CD8-positive, alpha-beta memory T cell (primary cell): ENCODE measurements around the gene PAX2. TPM values are rescaled to one million over a fixed set of nuclear protein-coding genes. Genes with fewer than 3 reads are reported as not detected.

Experiments
- CTCF ChIA-PET: fragments of 350-600 bp; sonication (Branson Sonifier 250); formaldehyde crosslinking; loops from one replicate; lab custom pipeline; 2021; ENCODE audit warnings: antibody characterized with exemption; lab: Charles Lee
- POLR2A ChIA-PET: fragments of 350-600 bp; sonication (Branson Sonifier 250); formaldehyde crosslinking; loops from one replicate; lab custom pipeline; 2021; ENCODE audit warnings: antibody characterized with exemption; lab: Charles Lee
- DNase-seq, 5 donors: peaks; one replicate each; pipeline versions ENCODE4 v3.0.0 to v3.0.0-alpha.2; 2020 to 2022; ENCODE audit warnings: mixed read lengths in 1 of 5
- H3K27ac ChIP-seq: one replicate; pipeline ENCODE4 v1.7.0; 2013; ENCODE audit warnings: low read depth, mild to moderate bottlenecking, low read length, moderate library complexity
- H3K27me3 ChIP-seq: 2 replicates; pipeline ENCODE4 v1.7.0; 2013; ENCODE audit warnings: low read length, mild to moderate bottlenecking; ENCODE audit not compliant: insufficient read depth, poor library complexity, severe bottlenecking
- H3K36me3 ChIP-seq: 2 replicates; pipeline ENCODE4 v1.7.0; 2013; ENCODE audit warnings: mild to moderate bottlenecking, low read length, moderate library complexity; ENCODE audit not compliant: insufficient read depth
- H3K4me1 ChIP-seq: 2 replicates; pipeline ENCODE4 v1.7.0; 2013; ENCODE audit warnings: mild to moderate bottlenecking, low read length, moderate library complexity; ENCODE audit not compliant: insufficient read depth
- H3K4me3 ChIP-seq: 2 replicates; pipeline ENCODE4 v1.7.0; 2013; ENCODE audit warnings: mild to moderate bottlenecking, low read length
- H3K9me3 ChIP-seq: 2 replicates; pipeline ENCODE4 v1.7.0; 2013; ENCODE audit warnings: mild to moderate bottlenecking, low read length
- H3K27ac Mint-ChIP-seq, 8 donors: one replicate each; pipeline ENCODE4 v1.8.0; 2020 to 2021; ENCODE audit warnings: mixed read lengths in 8 of 8, mild to moderate bottlenecking in 6 of 8, inconsistent platforms in 3 of 8, moderate library complexity in 3 of 8
- H3K27me3 Mint-ChIP-seq, 2 donors: one replicate each; pipeline ENCODE4 v1.8.0; 2020 to 2021; ENCODE audit warnings: mixed read lengths in 2 of 2, mild to moderate bottlenecking in 1 of 2, moderate library complexity in 1 of 2
- H3K36me3 Mint-ChIP-seq, 3 donors: one replicate each; pipeline ENCODE4 v1.8.0; 2020 to 2021; ENCODE audit warnings: mixed read lengths in 3 of 3, inconsistent platforms in 1 of 3, mild to moderate bottlenecking in 1 of 3
- H3K4me1 Mint-ChIP-seq, 3 donors: one replicate each; pipeline ENCODE4 v1.8.0; 2020 to 2021; ENCODE audit warnings: mixed read lengths in 3 of 3, inconsistent platforms in 1 of 3, mild to moderate bottlenecking in 1 of 3
- H3K4me3 Mint-ChIP-seq, 7 donors: one replicate each; pipeline ENCODE4 v1.8.0; 2020 to 2021; ENCODE audit warnings: mixed read lengths in 7 of 7, mild to moderate bottlenecking in 6 of 7, moderate library complexity in 4 of 7, inconsistent platforms in 2 of 7
- H3K9me3 Mint-ChIP-seq, 5 donors: one replicate each; pipeline ENCODE4 v1.8.0; 2020 to 2022; ENCODE audit warnings: mixed read lengths in 5 of 5, mild to moderate bottlenecking in 3 of 5, moderate library complexity in 2 of 5, inconsistent platforms in 1 of 5
- polyA plus RNA-seq: library from polyadenylated mRNA; unstranded; fragments of 300-500 nt; fragmentation: Illumina TruSeq; gene quantifications from one replicate; pipeline ENCODE4 v1.2.3, GENCODE V29; 2021
- total RNA-seq, 2 experiments: library from RNA; stranded (reverse); gene quantifications; one replicate each; pipeline ENCODE4 v1.2.3, GENCODE V29; 2021

PAX2 gene
- total and polyA plus RNA-seq, 3 experiments from 2014 or later: 0.04 TPM; not detected in 2

DNA sequence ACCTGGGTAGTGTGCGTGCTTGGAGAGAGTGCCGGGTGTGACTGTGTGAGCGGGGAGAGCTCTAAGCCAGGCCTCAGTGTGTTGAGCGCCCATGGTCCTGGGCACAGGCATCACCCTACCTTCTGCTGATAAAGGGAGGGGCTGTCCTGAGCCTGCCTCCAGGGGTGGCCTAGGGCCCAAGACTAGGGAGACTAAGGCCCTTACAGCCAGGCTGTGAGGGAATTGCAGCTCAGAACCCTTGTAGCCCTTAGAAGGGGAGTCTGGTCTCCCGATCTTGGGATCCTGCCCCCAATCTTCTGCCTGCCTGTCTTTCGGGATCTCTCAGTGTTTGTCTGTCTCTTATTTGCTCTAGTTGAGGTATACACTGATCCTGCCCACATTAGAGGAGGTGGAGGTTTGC is 41.2 kb downstream of the PAX2 start:
- Mint-ChIP-seq H3K4me3 (no peak overlapping the region), H3K27ac (no peak overlapping the region), H3K27me3 (peaks cover 26 to 57% of the 10 kb centered on the region in 2 donors), H3K9me3 (no peaks in the 10 kb centered on the region), H3K36me3 (no peaks in the 10 kb centered on the region), H3K4me1 (no peaks in the 10 kb centered on the region)
- POLR2A ChIA-PET: no interaction called here
- Histone ChIP-seq H3K27ac (no peak overlapping the region), H3K27me3 (peaks cover 5% of the 10 kb centered on the region), H3K4me3 (no peak overlapping the region), H3K36me3 (no peaks in the 10 kb centered on the region), H3K9me3 (no peaks in the 10 kb centered on the region), H3K4me1 (no peaks in the 10 kb centered on the region)
- no peak for DNase-seq
- CTCF ChIA-PET: no interaction called here

DNA sequence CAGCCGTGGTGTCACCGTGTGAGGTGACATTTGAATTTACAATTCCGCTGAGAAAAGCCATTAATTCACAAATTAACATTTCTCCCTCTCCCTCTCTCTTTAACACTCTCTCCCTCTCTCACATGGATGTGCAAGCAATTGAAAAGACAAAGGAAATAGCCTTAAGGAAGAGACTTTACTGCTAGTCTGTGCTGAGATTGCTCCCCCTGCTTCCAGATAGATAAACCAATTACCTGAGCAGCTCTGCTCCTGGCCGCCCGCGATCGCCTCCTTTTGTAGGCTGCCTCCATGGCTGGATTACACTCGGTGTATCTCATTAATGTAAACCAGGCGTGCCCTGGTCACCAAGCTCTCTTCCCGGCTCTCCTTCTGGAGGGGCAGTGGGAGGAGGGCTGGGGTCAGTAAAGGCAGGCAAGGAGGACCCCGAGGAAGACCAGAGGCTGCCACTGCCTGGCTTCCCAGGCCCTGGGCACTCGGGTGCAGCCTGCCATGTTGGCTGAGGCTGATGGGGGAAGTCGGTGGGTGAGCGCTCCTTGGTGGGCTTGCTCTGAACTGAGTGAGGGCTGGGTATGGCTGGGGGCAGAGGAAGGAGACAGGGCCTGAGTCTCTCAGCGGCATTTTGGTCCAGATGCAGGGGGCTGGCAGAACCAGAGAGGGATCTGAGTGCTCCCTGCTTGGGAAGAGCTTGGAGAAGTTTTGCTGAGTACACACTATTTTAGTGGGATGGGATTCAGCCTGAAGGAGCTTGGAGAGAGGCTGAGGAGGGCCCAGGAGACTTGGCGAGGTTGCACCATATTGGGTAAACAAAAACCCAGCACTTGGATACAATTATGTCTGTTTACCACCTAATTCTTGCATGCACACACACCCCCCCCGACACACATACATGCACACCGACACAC is 42.9 kb downstream of the PAX2 start:
- no peaks in the 10 kb centered on the region for H3K36me3 ChIP-seq
- peaks cover 5% of the 10 kb centered on the region for H3K27me3 ChIP-seq
- H3K9me3 ChIP-seq: no peaks in the 10 kb centered on the region
- no peaks in the 10 kb centered on the region for H3K9me3 Mint-ChIP-seq
- no peak overlapping the region for H3K4me3 ChIP-seq
- ChIA-PET CTCF (no interaction called here), POLR2A (no interaction called here)
- H3K4me1 ChIP-seq: no peaks in the 10 kb centered on the region
- H3K27ac ChIP-seq: no peak overlapping the region
- H3K27me3 Mint-ChIP-seq: peaks cover 31 to 70% of the 10 kb centered on the region in 2 donors
- DNase-seq: no peak
- no peaks in the 10 kb centered on the region for H3K36me3 Mint-ChIP-seq
- H3K4me3 Mint-ChIP-seq: no peak overlapping the region
- no peaks in the 10 kb centered on the region for H3K4me1 Mint-ChIP-seq
- no peak overlapping the region for H3K27ac Mint-ChIP-seq

GRCh38 chr10:100790761-100791208 is 45.4 kb downstream of the PAX2 start:
- Mint-ChIP-seq H3K4me1 (no peaks in the 10 kb centered on the region), H3K36me3 (no peaks in the 10 kb centered on the region), H3K27ac (no peak overlapping the region), H3K9me3 (no peaks in the 10 kb centered on the region), H3K27me3 (peaks cover 33 to 73% of the 10 kb centered on the region in 2 donors), H3K4me3 (no peak overlapping the region)
- no peaks in the 10 kb centered on the region for H3K4me1 ChIP-seq
- no peaks in the 10 kb centered on the region for H3K9me3 ChIP-seq
- peaks cover 5% of the 10 kb centered on the region for H3K27me3 ChIP-seq
- H3K27ac ChIP-seq: no peak overlapping the region
- POLR2A ChIA-PET: no interaction called here
- no peaks in the 10 kb centered on the region for H3K36me3 ChIP-seq
- CTCF ChIA-PET: no interaction called here
- no peak for DNase-seq
- H3K4me3 ChIP-seq: no peak overlapping the region

- no peak for DNase-seq
- POLR2A ChIA-PET: no interaction called here
- H3K4me3 ChIP-seq: no peak overlapping the region
- H3K4me1 Mint-ChIP-seq: no peaks in the 10 kb centered on the region
- no peaks in the 10 kb centered on the region for H3K36me3 Mint-ChIP-seq
- CTCF ChIA-PET: no interaction called here
- no peak overlapping the region for H3K27ac Mint-ChIP-seq
- H3K27ac ChIP-seq: no peak overlapping the region
- H3K36me3 ChIP-seq: no peaks in the 10 kb centered on the region
- no peaks in the 10 kb centered on the region for H3K9me3 Mint-ChIP-seq
- H3K4me1 ChIP-seq: no peaks in the 10 kb centered on the region
- peaks cover 32 to 68% of the 10 kb centered on the region in 2 donors for H3K27me3 Mint-ChIP-seq
- no peak overlapping the region for H3K4me3 Mint-ChIP-seq
- H3K27me3 ChIP-seq: peaks cover 5% of the 10 kb centered on the region
- no peaks in the 10 kb centered on the region for H3K9me3 ChIP-seq
These were observed 46.1 kb downstream of the PAX2 start for GRCh38 chr10:100791369-100792058.

DNA sequence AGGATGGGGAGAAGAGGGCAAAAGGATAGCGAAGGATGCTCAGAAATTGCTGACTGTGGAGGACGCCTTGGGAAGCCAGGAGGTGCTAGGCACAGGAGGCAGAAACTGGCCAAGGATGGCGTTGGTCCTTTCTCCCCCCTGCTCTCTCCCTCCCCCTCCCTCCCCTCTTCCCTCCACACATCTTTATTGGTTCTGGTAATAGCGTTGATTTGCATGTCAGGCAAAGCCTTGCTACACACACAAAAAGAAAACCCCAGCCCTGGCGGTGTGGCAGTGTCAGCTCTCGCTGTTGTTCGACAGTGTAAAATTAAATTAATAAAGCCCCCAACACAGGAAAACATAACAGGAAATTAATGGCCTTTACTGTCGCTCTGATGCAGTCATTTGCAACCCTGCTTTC is 47.2 kb downstream of the PAX2 start:
- Mint-ChIP-seq H3K4me3 (no peak overlapping the region), H3K36me3 (no peaks in the 10 kb centered on the region), H3K4me1 (no peaks in the 10 kb centered on the region), H3K27me3 (peaks cover 28 to 68% of the 10 kb centered on the region in 2 donors), H3K9me3 (no peaks in the 10 kb centered on the region), H3K27ac (no peak overlapping the region)
- H3K27me3 ChIP-seq: no peaks in the 10 kb centered on the region
- no peak overlapping the region for H3K27ac ChIP-seq
- DNase-seq: peak in 1 of 5 donors; percentile 14
- no peaks in the 10 kb centered on the region for H3K36me3 ChIP-seq
- no peaks in the 10 kb centered on the region for H3K4me1 ChIP-seq
- H3K4me3 ChIP-seq: no peak overlapping the region
- POLR2A ChIA-PET: no interaction called here
- CTCF ChIA-PET: no interaction called here
- H3K9me3 ChIP-seq: no peaks in the 10 kb centered on the region

DNA sequence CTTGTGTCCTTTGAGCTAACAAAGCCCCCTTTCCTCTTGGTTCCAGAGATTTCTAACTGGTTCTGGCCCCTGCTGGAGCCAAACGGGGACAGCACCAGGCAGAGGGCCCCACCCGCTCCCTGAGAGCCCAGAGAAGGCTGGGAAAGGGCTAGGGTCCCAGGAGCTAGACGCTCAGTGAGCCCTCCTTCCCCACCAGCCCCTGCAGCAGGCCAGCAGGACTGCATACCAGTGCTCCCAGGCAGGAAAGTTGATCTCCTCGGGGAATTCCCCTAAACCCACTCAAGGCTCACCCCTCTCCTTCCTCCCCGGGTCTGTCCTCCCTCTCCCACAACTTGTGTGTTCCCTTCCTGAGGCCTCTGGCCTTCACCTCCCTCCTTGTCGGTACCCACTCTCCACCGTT is 47.7 kb downstream of the PAX2 start:
- Mint-ChIP-seq H3K36me3 (no peaks in the 10 kb centered on the region), H3K4me3 (no peak overlapping the region), H3K9me3 (no peaks in the 10 kb centered on the region), H3K27me3 (peaks cover 27 to 66% of the 10 kb centered on the region in 2 donors), H3K27ac (no peak overlapping the region), H3K4me1 (no peaks in the 10 kb centered on the region)
- ChIA-PET POLR2A (no interaction called here), CTCF (no interaction called here)
- Histone ChIP-seq H3K27ac (no peak overlapping the region), H3K9me3 (no peaks in the 10 kb centered on the region), H3K36me3 (no peaks in the 10 kb centered on the region), H3K4me1 (no peaks in the 10 kb centered on the region), H3K4me3 (no peak overlapping the region), H3K27me3 (no peaks in the 10 kb centered on the region)
- DNase-seq: no peak

DNA sequence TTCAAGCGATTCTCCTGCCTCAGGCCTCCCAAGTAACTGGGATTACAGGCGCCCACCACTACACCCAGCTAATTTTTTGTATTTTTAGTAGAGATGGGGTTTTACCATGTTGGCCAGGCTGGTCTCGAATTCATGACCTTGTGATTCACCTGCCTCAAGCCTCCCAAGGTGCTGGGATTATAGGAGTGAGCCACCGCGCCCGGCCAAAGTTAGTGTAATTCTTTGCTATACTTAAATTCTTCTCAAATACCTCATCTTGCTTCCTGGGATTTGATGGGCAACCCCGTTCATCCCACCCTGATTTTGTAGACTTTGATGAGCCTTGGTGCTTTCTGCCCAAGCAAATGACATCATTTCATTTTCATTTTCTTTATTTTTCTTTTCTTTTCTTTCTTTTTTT is 54.5 kb downstream of the PAX2 start:
- H3K4me3 Mint-ChIP-seq: no peak overlapping the region
- ChIA-PET POLR2A (no interaction called here), CTCF (no interaction called here)
- peaks cover 0 to 4% (median 0%) of the 10 kb centered on the region in 3 donors for H3K36me3 Mint-ChIP-seq
- Histone ChIP-seq H3K27ac (no peak overlapping the region), H3K4me3 (no peak overlapping the region), H3K4me1 (no peaks in the 10 kb centered on the region), H3K36me3 (no peaks in the 10 kb centered on the region), H3K27me3 (peaks cover 6% of the 10 kb centered on the region), H3K9me3 (no peaks in the 10 kb centered on the region)
- no peaks in the 10 kb centered on the region for H3K9me3 Mint-ChIP-seq
- peak in 1 of 5 donors; percentile 7 for DNase-seq
- peaks cover 29 to 76% of the 10 kb centered on the region in 2 donors for H3K27me3 Mint-ChIP-seq
- no peak overlapping the region for H3K27ac Mint-ChIP-seq
- H3K4me1 Mint-ChIP-seq: no peaks in the 10 kb centered on the region

DNA sequence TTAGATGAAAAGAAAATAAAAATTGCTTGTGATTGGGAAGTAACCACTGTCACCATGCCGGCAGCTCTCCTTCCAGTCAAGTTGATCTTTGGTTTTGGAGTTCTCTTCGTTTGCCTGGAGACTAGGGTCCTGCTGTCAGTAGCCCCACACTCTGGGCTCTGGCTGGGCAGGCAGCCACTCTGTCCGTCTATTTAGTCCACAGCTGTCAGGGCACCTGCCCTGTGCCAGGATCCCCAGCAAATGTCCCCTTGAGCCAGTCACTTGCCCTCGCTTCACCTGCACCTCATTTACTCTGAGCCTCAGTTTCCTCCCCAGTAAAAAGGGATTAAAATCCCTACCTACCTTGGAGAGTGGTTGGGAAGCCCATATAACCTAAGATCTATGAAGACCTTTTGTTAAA is 55.5 kb downstream of the PAX2 start:
- Histone ChIP-seq H3K9me3 (no peaks in the 10 kb centered on the region), H3K4me1 (no peaks in the 10 kb centered on the region), H3K4me3 (no peak overlapping the region), H3K36me3 (no peaks in the 10 kb centered on the region), H3K27ac (no peak overlapping the region), H3K27me3 (peaks cover 6% of the 10 kb centered on the region)
- peaks cover 28 to 84% of the 10 kb centered on the region in 2 donors for H3K27me3 Mint-ChIP-seq
- DNase-seq: peak in 1 of 5 donors; percentile 2
- no peak overlapping the region for H3K4me3 Mint-ChIP-seq
- H3K9me3 Mint-ChIP-seq: no peaks in the 10 kb centered on the region
- no peak overlapping the region for H3K27ac Mint-ChIP-seq
- H3K4me1 Mint-ChIP-seq: no peaks in the 10 kb centered on the region
- peaks cover 0 to 4% (median 0%) of the 10 kb centered on the region in 3 donors for H3K36me3 Mint-ChIP-seq
- CTCF ChIA-PET: interaction anchor here (1.4 kb wide), 1 partner anchor 16 kb away, joined by 3 read pairs; no protein-coding TSS in a partner anchor
- POLR2A ChIA-PET: no interaction called here
